ENCODE results near the gene MCRS1.

MCRS1 gene

DNA sequence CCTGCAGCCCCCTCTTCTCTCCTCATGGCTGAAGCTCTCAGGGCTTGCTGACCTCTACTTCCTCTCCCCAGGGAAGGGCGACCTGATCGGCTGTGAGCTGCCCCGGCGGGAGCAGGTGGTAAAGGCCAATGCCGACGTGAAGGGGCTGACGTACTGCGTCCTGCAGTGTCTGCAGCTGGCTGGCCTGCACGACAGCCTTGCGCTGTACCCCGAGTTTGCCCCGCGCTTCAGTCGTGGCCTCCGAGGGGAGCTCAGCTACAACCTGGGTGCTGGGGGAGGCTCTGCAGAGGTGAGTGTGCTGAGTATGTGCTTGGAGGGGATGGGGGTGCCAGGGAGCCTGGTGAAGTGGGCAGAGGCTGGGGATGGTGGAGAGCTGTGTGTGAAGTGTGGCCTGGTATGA, 13.7 kb downstream of the MCRS1 start:
- DNase-seq = no peak

GRCh38 chr12:49553512-49554088, 14.3 kb downstream of the MCRS1 start:
- DNase-seq = no peak

GRCh38 chr12:49552899-49553298, 15.0 kb downstream of the MCRS1 start:
- no peak for DNase-seq

DNA sequence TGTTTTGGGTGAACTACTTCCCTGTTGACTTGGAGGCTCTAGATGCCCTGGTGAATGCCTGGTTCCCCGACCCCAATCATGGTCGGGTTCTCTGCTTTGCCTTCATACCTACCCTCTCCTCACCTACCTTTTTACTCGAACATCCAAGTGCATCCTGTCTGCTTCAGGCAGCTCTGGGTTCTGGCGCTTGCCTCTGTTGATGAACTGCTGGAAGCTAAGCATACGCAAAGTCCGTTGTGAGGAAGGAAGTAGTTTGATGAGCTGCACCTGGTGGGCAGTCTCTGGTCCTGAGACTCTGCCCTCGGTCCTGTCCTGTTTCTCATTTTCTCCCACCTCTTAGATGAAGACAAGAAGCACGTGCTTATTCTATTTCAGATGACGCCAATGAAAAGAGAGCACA, 15.5 kb downstream of the MCRS1 start:
- no peak for DNase-seq

DNA sequence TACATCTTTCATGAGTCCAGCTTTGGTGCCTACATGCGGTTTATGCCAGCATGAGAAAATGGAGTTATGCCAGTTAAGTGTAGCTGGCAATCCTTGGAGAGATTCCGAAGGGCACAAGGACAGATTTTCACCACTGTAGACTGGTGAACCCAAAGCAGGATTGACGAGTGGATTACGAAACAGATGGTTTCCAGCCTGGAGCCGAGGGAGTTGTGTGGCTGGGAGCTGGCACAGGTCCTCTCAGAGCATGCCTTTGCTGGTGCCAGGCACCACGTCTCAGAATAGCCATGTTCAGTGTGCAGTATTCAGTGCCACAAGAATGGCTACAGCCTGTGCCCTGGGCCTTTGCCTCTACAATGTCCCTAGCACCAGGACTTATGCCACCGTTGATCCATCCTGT, 15.9 kb downstream of the MCRS1 start:
- DNase-seq = no peak

- DNase-seq = no peak
Observed at GRCh38 chr12:49550693-49551252, 17.2 kb downstream of the MCRS1 start.

GRCh38 chr12:49549735-49550692, 17.9 kb downstream of the MCRS1 start:
- no peak for DNase-seq

DNA sequence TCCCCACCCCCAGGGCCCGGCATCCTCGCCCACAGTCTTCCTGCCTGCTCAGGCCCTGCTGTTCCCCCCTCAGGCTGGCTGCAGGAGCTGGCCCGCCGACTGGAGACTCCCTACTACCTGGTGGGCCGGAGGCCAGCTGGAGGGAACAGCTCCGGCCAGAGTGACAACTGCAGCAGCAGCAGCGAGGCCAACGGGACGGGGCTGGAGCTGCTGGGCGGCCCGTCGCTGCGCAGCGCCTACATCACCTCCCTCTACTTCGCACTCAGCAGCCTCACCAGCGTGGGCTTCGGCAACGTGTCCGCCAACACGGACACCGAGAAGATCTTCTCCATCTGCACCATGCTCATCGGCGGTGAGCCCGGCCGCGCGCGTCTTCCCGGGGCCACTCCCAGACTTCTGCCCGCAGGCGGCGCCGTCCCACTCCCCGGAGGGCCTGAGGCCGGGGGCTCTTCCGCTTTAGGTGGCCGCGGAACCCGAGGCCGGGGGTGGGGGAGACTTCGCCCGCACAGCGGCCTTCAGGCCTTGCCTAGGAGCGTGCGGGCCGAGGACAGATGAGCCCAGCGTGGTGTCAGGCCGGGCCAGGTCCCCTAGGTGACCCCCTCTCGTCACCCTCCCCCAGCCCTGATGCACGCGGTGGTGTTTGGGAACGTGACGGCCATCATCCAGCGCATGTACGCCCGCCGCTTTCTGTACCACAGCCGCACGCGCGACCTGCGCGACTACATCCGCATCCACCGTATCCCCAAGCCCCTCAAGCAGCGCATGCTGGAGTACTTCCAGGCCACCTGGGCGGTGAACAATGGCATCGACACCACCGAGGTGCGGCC, 18.9 kb downstream of the MCRS1 start:
- DNase-seq = peak in 1 of 2 experiments; percentile 23

GRCh38 chr12:49548481-49548821, 19.5 kb downstream of the MCRS1 start:
- no peak for DNase-seq

DNA sequence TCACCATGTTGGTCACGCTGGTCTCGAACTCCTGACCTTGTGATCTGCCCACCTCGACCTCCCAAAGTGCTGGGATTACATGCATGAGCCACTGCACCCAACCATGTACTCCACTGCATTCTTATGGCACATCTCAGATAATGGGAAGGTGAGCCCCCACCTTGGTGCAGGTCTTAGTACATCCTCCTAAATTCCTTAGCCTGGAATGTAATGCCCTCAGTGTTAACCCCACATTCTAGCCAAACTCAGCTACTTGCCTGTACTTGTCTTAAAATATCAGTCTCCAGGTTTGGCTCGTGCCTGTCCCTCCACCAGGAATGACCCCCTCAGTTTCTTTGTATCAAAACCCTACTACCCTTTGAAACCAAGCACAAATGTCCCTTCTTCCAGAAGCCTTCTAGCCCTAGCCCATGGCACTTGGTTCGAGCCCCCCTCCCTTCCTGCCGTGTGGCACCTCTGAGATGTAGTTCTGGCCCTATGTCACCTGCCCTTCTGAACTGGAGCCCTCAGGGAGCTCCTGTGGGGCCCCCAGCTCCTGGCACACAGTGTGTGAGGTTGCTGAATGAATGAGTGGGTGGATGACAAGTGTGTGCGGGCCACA, 20.8 kb downstream of the MCRS1 start:
- no peak for DNase-seq

DNA sequence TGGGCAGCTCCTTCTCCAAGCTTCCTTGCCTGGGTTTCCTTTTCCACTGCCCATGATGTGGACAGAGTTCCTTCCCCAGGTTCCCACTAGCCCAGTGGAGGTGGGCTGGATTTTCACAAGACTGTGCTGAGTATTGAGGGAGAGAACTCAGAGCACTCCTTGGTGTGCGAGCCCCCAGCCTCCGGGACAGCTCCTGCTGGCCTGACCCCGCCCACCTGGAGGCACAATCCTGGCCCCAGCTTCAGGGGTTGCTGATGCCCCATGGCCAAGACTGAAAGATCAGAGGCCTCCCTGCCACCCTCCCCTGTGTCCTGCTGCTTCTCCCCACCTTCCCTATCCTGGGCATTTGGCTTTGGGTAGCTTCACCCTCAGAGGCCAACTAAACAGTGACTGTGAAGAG, 21.5 kb downstream of the MCRS1 start:
- DNase-seq = no peak

DNA sequence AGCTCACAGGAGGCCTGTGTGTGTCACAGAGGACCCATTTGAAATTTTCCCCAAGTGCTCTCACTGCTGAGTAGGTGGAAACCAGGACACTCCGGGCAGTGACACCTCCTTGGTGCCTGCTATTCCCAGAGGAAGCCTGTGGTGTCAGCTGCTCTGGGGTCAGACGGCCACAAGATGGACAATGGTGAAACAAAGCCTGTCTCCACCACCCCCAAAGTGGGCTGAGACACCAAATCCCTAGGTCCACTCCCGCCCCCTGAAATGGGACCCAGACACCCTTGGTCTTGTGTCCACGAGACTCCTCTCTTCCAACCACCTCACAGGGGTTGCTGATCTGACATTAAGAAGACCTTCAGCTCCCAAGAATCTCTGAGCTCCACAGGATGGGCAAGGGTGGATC, 22.1 kb downstream of the MCRS1 start:
- no peak for DNase-seq

GRCh38 chr12:49543914-49544815, 23.8 kb downstream of the MCRS1 start:
- DNase-seq = no peak

DNA sequence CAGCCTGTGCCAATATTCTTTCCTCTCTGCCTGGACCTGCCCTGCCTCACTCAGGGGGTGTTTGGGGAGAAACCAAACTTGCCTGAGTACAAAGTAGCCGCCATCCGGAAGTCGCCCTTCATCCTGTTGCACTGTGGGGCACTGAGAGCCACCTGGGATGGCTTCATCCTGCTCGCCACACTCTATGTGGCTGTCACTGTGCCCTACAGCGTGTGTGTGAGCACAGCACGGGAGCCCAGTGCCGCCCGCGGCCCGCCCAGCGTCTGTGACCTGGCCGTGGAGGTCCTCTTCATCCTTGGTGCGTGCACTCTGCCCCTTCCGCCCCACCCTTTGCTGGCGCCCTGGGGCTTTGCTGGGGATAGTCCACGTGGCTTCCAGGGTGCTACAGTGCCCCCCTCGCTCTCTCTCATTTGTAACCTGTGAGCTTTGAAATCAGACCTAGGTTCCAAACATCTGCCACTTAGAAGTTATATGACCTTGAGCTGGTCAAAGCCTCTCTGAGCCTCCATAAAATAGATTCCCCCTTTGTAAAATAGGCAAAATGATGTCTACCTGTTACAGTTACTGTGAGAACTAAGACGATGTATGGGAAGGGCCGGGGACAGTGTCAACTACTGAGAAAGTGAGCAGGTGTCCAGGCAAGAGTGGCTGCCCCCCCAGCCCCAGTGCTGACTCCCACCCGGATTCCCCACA, 24.6 kb downstream of the MCRS1 start:
- DNase-seq = no peak

DNA sequence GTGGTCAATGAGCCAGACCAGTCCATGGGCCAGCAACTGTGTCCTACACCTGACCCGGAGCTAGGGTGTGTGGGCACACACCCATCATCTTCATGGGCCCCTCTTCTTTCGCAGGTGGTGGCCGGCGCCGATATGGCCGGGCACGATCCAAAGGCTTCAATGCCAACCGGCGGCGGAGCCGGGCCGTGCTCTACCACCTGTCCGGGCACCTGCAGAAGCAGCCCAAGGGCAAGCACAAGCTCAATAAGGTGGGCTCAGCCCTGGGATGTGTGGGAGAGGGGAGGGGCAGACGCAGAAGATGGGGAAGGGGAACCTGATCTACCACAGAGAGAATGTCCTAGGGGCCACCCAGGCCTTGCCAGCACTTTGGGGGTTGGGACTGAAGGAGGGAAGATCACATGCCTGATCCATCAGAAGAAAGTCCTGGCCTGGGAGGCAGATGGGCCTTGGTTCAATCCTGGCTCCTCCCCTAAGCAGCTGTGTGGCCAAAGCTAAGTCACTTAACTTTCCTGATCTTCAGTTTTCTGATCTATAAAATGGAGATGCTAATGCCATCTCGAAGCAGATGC, 25.3 kb downstream of the MCRS1 start:
- no peak for DNase-seq

DNA sequence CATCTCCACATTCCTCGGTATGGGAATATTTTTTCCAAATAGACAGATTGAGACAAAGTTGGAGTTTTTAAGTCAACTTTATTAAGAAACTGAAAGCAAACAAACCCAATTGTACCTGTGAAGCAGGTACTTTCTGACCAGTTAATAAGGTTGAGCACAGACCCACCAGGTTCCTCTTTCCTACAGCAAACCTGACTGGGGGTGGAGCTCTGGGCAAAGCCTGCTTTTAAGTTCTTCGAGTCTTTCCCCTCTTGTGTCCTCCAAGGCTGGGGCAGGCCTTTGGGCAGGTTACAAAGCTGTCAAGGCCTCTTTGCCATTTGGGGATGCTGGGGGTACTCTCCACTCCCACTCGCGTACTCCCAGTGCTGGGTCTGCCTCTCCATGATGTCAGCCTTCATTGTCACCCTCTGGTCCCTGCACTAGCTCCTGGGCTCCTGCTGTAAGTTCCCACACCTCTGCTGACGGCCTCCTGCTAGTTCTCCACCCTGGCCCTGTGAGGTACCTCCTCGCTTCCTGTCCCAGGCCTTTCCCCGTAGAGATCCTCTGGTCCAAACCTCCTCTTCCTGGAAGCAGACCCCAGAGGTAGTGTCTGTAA, 25.9 kb downstream of the MCRS1 start:
- DNase-seq = no peak

- no peak for DNase-seq
Observed at GRCh38 chr12:49541140-49541861, 26.6 kb downstream of the MCRS1 start.

DNA sequence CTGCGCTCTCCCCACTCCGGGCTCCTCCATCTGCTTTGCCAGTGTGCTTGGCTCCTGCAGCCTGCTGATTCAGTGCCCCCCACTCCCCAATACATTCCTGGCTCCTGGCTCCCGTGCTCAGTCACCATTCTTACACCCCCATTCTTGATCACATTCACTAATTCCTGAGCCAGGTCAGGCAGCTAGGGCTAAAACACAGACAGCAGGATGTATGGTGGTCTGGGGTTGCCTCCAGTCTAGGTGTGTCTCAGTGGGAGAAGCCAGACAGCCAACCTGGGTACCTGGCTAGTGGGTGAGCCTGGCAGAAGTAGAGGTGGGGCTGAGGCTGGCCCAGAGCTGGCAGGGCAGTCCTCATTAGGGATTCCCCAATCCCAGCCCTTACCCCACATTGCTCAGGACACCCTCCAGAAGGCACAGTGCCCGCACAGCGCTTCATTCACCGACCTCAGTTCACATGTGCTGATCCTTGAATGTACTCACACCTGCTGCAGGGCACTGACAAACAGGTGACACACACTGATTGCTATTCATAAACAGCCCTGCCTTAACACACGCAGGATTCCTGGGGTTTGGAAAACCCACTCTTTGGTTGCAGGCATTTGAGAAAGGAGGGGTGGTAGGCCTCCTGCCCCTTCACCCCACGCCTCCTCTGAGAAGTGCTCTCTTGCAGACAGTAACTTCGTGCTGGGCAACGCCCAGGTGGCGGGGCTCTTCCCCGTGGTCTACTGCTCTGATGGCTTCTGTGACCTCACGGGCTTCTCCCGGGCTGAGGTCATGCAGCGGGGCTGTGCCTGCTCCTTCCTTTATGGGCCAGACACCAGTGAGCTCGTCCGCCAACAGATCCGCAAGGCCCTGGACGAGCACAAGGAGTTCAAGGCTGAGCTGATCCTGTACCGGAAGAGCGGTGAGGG, 27.5 kb downstream of the MCRS1 start:
- DNase-seq = no peak

All from stimulated activated CD4-positive, alpha-beta T cell treated with anti-CD3 and anti-CD28 coated beads, Interleukin-4, amount 100 ng/mL, for 4 hours (primary cell).